Thyroid gland (tissue), 4 donors: ENCODE results near the gene COL26A1. TPM values are rescaled to one million over a fixed set of nuclear protein-coding genes. Genes with fewer than 3 reads are reported as not detected.
A peak's percentile ranks its signal among the peaks of the same experiment; 100 is the strongest.

Experiments
- DNase-seq, 2 donors: peaks; one replicate each; pipeline ENCODE4 v3.0.0-alpha.2; 2019
- H3K27ac ChIP-seq, 3 donors: fragments of 200-600 bp; sonication (generic); 1 replicate in 2 of 3; 2 replicates in 1 of 3; pipeline ENCODE4 v1.5.1; 2016 to 2019; ENCODE audit warnings: mild to moderate bottlenecking in 1 of 3, moderate library complexity in 1 of 3
- H3K27me3 ChIP-seq: fragments of 200-600 bp; sonication (generic); one replicate; pipeline ENCODE4 v1.5.1; 2019
- H3K36me3 ChIP-seq, 2 donors: fragments of 200-600 bp; sonication (generic); one replicate each; pipeline ENCODE4 v1.5.1; 2016 to 2019
- H3K4me1 ChIP-seq, 2 donors: fragments of 200-600 bp; sonication (generic); one replicate each; pipeline ENCODE4 v1.5.1; 2017 to 2019
- H3K4me3 ChIP-seq, 3 donors: fragments of 200-600 bp; sonication (generic); replicated peaks in 1 of 3; 1 replicate in 2 of 3; 2 replicates in 1 of 3; pipeline ENCODE4 v1.5.1; 2016; ENCODE audit warnings: mild to moderate bottlenecking in 1 of 3
- H3K9me3 ChIP-seq: fragments of 200-600 bp; sonication (generic); one replicate; pipeline ENCODE4 v1.5.1; 2017
- POLR2A ChIP-seq, 2 donors: fragments of 450-650 bp; IDR thresholded peaks; one replicate each; pipeline ENCODE4 v1.6.1; 2017; ENCODE audit warnings: antibody characterized with exemption in 2 of 2, mild to moderate bottlenecking in 2 of 2, moderate library complexity in 1 of 2
- WGBS, 2 donors: methylation state at CpG; one replicate each; pipeline ENCODE4 v1.1.5; 2017; 5-methylcytosine and 5-hydroxymethylcytosine counted together
- intact Hi-C: fragments of 100-400 bp; cut with DNase I; formaldehyde crosslinking; loops from one replicate; pipeline ENCODE4 v1.15.1; 2023
- total RNA-seq, 4 donors: library from RNA; depleted of rRNA; stranded (reverse); fragments of >200 nt; gene quantifications; one replicate each; pipeline ENCODE4 v1.2.3, GENCODE V29; 2016
- TF ChIP-seq, protein P1 (sequence below), 6 experiments: fragments of 200-600 bp in 3 of 6; fragments of 450-650 bp in 3 of 6; sonication (generic) in 3 of 6; IDR thresholded peaks; one replicate each; pipeline ENCODE4 v1.5.1; 2016 to 2019; ENCODE audit warnings: antibody characterized with exemption in 6 of 6, mild to moderate bottlenecking in 2 of 6, inconsistent platforms in 1 of 6, moderate library complexity in 1 of 6

Gene COL26A1
- total RNA-seq, 4 donors from 2014 or later, result not detected

DNA sequence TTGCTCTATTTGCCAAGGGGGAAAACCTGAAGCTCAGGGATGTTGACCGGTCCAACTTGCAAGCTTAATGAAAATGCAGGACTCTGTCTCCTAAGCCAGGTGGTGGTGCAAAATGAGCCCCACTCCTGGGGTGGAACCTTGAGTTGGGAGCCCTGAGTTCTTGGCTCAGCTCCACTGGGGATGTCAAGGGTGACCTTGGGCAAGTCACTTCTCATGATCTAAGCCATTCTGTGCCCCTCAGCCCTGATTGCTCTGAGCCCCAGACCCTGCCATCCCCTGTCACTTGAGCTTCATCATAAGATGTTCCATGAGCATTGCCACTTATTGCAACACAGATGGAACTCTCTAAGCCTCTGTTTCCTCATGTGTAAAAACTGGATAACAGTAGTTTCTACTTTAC is 232.6 kb downstream of the COL26A1 start:
- Histone ChIP-seq H3K9me3 (no peaks in the 10 kb centered on the region), H3K4me1 (peaks cover 13 to 17% of the 10 kb centered on the region in 2 donors), H3K27me3 (no peaks in the 10 kb centered on the region), H3K36me3 (no peaks in the 10 kb centered on the region), H3K27ac (no peak overlapping the region), H3K4me3 (no peak overlapping the region)
- no peak for DNase-seq
- TF ChIP-seq, protein P1, sequence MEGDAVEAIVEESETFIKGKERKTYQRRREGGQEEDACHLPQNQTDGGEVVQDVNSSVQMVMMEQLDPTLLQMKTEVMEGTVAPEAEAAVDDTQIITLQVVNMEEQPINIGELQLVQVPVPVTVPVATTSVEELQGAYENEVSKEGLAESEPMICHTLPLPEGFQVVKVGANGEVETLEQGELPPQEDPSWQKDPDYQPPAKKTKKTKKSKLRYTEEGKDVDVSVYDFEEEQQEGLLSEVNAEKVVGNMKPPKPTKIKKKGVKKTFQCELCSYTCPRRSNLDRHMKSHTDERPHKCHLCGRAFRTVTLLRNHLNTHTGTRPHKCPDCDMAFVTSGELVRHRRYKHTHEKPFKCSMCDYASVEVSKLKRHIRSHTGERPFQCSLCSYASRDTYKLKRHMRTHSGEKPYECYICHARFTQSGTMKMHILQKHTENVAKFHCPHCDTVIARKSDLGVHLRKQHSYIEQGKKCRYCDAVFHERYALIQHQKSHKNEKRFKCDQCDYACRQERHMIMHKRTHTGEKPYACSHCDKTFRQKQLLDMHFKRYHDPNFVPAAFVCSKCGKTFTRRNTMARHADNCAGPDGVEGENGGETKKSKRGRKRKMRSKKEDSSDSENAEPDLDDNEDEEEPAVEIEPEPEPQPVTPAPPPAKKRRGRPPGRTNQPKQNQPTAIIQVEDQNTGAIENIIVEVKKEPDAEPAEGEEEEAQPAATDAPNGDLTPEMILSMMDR (IDR thresholded peaks at IDR 0.05), result no peak
- TF ChIP-seq POLR2A (IDR thresholded peaks at IDR 0.05), result no peak
- 100% methylated on average over 1 of the region's 1 CpG for WGBS, 2 donors
- intact Hi-C loops, result no loop called here

DNA sequence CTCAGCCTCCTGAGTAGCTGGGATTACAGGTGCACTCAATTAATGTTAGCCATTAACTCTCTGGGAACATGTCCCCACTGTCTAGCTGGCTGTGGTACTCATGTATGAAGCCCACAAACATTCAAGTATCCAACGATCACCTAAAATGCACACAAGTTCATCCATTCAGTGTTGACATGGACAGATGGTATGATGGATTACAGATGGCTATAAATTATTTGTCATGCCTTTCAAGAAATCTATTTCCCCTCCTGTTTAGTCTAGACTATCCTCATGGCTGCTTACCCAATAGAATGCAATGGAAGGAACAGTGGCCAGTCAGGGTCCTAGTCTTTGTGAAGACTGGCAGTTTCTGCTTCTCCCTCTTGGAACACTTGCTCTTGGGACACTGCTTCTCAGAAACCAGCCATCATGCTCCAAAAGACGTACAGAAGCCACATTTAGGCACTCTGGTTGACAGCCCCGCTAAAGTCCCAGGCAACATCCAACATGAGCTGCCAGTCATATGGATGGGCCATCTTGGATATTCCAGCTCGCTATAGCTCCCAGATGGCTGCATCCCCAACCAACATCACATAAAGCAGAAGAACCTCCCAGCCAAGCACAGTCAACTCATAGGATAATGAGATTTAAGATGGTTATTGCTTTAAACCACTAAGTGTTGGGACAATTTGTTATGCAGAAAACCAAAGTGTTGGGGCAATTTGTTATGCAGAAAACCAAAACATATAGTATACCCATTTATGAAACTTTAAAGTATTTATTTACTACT is 233.3 kb downstream of the COL26A1 start:
- Histone ChIP-seq H3K27ac (no peak overlapping the region), H3K4me1 (peaks cover 13 to 17% of the 10 kb centered on the region in 2 donors), H3K9me3 (no peaks in the 10 kb centered on the region), H3K36me3 (no peaks in the 10 kb centered on the region), H3K27me3 (no peaks in the 10 kb centered on the region), H3K4me3 (no peak overlapping the region)
- no peak for DNase-seq
- intact Hi-C loops, result no loop called here
- no peak for TF ChIP-seq POLR2A (IDR thresholded peaks at IDR 0.05)
- TF ChIP-seq, protein P1 (IDR thresholded peaks at IDR 0.05), result no peak
- WGBS, 2 donors, result 79 to 95% methylated on average over 4 of the region's 4 CpGs

DNA sequence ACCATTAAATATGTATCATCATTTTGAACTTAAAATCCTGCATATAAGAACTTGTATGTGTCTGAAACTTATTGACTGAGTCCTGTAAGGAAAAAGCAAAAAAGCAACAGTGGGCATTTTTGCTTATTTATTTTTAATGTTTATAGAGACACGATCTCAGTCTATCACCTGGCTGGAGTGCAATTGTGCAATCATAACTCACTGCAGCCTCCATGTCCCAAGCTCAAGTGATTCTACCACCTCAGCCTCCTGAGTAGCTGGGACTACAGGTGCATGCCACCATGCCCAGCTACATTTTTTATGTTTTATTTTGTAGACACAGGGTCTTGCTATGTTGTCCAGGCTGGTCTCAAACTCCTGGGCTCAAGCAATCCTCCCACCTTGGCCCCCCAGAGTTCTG is 234.2 kb downstream of the COL26A1 start:
- Histone ChIP-seq H3K9me3 (no peaks in the 10 kb centered on the region), H3K4me3 (no peak overlapping the region), H3K36me3 (no peaks in the 10 kb centered on the region), H3K27me3 (no peaks in the 10 kb centered on the region), H3K27ac (no peak overlapping the region), H3K4me1 (peaks cover 13 to 17% of the 10 kb centered on the region in 2 donors)
- intact Hi-C loops, result no loop called here
- TF ChIP-seq, protein P1 (IDR thresholded peaks at IDR 0.05), result no peak
- TF ChIP-seq POLR2A (IDR thresholded peaks at IDR 0.05), result no peak
- DNase-seq, result no peak
- 68 to 77% methylated on average over 1 of the region's 1 CpG for WGBS, 2 donors

DNA sequence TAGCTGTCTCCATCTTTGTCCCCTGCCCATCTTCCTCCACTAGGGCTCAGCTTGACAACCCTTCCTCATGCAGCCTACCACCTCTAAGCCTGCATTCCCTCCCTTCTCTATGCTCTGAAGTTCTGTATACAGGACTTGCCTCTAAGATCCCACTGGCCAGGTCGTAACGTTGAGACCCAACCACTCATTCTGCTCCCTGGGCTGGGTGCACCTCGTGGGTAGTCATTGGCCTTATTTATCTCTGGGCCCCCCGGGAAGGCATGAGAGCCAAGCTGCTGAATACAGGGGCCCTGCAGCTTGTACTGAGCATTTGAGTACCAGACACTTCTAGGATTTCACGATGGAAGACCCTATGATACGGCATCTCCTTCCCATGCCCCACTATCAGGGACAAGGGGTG is 235.3 kb downstream of the COL26A1 start:
- Histone ChIP-seq H3K36me3 (no peaks in the 10 kb centered on the region), H3K4me1 (peaks cover 13 to 24% of the 10 kb centered on the region in 2 donors), H3K27ac (peak overlapping the region; percentile 79 to 90 (median 89)), H3K9me3 (no peaks in the 10 kb centered on the region), H3K4me3 (no peak overlapping the region), H3K27me3 (no peaks in the 10 kb centered on the region)
- TF ChIP-seq, protein P1 (IDR thresholded peaks at IDR 0.05), result no peak
- TF ChIP-seq POLR2A (IDR thresholded peaks at IDR 0.05), result no peak
- WGBS, 2 donors, result 54 to 77% methylated on average over 5 to 6 of the region's 6 CpGs
- intact Hi-C loops, result no loop called here
- no peak for DNase-seq

DNA sequence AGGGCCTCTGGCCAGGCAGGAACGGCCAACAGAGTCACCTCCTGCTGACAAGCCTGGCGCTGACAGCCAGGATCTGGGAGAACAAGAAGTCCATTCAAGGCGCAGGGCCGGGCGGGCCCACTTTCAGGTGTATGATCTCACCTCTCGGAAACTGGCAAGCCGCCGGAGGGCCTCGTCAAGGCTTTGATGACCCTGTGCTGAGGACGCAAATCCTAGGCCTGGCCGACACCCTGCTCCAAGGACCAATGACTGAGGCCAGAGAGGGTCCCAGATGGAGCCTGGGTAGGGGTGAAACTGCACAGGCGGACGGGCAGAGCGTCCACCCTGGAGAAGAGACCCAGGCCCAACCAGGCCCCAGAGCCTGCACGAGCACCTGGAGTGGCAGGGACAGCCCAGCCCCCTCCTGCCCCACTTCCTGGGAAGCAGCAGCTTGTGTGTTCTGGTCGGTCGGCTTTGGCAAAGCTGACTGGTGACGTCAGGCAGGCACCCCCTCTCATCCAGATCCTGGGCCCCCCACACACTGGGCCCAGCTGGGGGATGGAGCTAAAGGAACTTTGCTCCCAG is 235.8 kb downstream of the COL26A1 start:
- H3K27me3 ChIP-seq, result no peaks in the 10 kb centered on the region
- H3K4me1 ChIP-seq, result peaks cover 13 to 24% of the 10 kb centered on the region in 2 donors
- no peaks in the 10 kb centered on the region for H3K9me3 ChIP-seq
- 48 to 61% methylated on average over 10 to 11 of the region's 18 CpGs for WGBS, 2 donors
- peak; percentile 98 for DNase-seq
- peak overlapping the region; percentile 79 to 90 (median 89) for H3K27ac ChIP-seq
- TF ChIP-seq POLR2A (IDR thresholded peaks at IDR 0.05), result peak in 1 of 2 donors; percentile 46
- TF ChIP-seq, protein P1 (IDR thresholded peaks at IDR 0.05), result no peak
- intact Hi-C loops, result no loop called here
- no peaks in the 10 kb centered on the region for H3K36me3 ChIP-seq
- H3K4me3 ChIP-seq, result no peak overlapping the region
